ENCODE measurements around the gene NECTIN1.
A peak's percentile ranks its signal among the peaks of the same experiment; 100 is the strongest.

Gene NECTIN1

DNA sequence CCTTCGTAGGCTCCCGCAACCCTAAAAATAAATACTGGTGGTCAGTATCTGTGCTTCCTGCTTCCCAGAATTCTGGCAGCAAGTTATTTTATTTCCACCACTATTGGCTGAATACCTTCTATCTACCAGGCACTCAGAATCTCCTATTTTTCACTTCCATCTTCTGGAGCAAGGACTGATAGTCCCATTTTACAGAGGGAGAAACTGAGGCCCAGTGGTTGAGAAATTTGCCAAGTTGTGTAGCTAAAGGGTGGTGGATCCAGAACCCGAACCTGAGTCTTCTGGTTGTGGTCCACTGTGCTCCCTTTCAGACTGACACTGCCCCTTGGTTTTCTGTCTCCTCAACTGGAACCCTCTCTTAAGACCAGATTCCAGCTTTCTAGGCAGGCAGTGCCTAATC, 31.6 kb downstream of the NECTIN1 start:
- Histone ChIP-seq H3K27ac (no peak overlapping the region), H3K9me3 (no peaks in the 10 kb centered on the region), H3K27me3 (no peaks in the 10 kb centered on the region), H3K4me3 (ENCODE audit: low read depth in 1 of 2, low read length in 1 of 2) (no peak overlapping the region), H3K36me3 (no peaks in the 10 kb centered on the region), H3K4me1 (ENCODE audit: control insufficient read depth in 1 of 2, insufficient read depth in 1 of 2, low read depth in 1 of 2, low read length in 1 of 2) (peaks cover 49 to 75% of the 10 kb centered on the region in 2 experiments)
- TF ChIP-seq, protein P1, sequence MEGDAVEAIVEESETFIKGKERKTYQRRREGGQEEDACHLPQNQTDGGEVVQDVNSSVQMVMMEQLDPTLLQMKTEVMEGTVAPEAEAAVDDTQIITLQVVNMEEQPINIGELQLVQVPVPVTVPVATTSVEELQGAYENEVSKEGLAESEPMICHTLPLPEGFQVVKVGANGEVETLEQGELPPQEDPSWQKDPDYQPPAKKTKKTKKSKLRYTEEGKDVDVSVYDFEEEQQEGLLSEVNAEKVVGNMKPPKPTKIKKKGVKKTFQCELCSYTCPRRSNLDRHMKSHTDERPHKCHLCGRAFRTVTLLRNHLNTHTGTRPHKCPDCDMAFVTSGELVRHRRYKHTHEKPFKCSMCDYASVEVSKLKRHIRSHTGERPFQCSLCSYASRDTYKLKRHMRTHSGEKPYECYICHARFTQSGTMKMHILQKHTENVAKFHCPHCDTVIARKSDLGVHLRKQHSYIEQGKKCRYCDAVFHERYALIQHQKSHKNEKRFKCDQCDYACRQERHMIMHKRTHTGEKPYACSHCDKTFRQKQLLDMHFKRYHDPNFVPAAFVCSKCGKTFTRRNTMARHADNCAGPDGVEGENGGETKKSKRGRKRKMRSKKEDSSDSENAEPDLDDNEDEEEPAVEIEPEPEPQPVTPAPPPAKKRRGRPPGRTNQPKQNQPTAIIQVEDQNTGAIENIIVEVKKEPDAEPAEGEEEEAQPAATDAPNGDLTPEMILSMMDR (IDR thresholded peaks at IDR 0.05) = no peak

DNA sequence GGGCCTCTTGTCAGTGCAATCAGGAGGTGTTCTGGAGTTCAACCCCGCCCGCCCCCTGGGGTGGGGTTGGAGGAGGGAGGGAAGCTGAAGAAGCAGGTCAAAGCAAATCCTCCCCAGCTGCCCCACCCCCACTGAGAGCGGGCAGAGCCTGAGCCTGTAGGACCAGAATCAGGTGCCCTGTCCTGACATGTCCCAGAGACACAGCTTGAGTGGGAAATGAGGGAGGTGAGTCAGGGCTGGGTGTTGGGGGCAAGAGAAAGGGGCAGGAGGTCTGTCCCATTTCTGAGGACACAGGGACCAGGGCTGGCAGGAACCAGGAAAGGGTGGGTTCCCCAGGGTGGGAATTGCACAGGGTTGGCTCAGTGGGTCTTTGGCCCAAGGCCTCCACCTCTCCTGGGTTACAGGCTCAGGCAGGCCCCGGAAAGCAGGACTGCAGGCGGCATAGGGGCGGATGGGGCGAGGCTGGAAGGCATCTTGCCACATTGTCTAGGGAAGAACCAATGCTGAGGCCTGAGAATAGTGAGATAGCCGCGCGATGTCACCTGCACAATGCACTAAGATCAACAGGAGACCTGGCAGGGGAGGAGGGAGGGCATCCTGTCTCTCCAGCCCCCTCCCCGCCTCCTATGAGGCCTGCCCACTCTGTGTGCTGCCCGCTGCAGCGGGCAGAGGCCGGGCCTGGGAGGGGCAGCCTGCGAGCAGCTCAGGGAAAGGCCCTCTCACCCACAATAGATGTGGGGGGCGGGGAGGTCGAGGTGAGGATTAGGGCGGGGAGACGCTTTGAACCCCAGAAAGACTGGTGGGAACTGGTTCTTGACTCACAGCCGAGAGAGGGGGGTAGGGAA, 32.4 kb downstream of the NECTIN1 start:
- H3K27me3 ChIP-seq = no peaks in the 10 kb centered on the region
- TF ChIP-seq, protein P1 (IDR thresholded peaks at IDR 0.05) = no peak
- no peak overlapping the region for H3K27ac ChIP-seq
- no peak overlapping the region for H3K4me3 ChIP-seq (ENCODE audit: low read depth in 1 of 2, low read length in 1 of 2)
- no peaks in the 10 kb centered on the region for H3K36me3 ChIP-seq
- H3K9me3 ChIP-seq = no peaks in the 10 kb centered on the region
- H3K4me1 ChIP-seq (ENCODE audit: control insufficient read depth in 1 of 2, insufficient read depth in 1 of 2, low read depth in 1 of 2, low read length in 1 of 2) = peaks cover 49 to 76% of the 10 kb centered on the region in 2 experiments

DNA sequence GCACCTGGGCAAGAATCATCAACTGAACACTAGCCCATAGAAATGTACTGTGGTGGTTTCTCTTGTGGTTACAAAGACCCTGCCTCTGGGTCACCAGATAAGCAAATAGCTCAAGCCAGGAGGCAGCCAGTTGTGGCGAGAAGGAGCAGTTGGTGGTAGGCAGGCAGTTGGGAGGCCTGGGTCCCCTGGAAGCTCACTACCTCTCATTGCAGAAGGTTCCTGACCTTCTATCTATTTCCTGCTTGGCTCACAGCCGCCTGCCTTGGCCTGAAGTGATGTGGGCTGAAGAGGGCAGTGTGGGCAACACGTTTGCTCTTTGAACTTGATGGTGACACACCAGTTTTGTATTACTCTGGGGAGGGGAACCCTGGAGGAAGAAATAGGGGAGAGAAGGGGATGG, 34.7 kb downstream of the NECTIN1 start:
- TF ChIP-seq, protein P1 (IDR thresholded peaks at IDR 0.05) = no peak
- H3K4me3 ChIP-seq (ENCODE audit: low read depth in 1 of 2, low read length in 1 of 2) = no peak overlapping the region
- H3K36me3 ChIP-seq = no peaks in the 10 kb centered on the region
- H3K9me3 ChIP-seq = no peaks in the 10 kb centered on the region
- H3K27ac ChIP-seq = peak overlapping the region; percentile 69
- no peaks in the 10 kb centered on the region for H3K27me3 ChIP-seq
- peaks cover 56 to 83% of the 10 kb centered on the region in 2 experiments for H3K4me1 ChIP-seq (ENCODE audit: control insufficient read depth in 1 of 2, insufficient read depth in 1 of 2, low read depth in 1 of 2, low read length in 1 of 2)

DNA sequence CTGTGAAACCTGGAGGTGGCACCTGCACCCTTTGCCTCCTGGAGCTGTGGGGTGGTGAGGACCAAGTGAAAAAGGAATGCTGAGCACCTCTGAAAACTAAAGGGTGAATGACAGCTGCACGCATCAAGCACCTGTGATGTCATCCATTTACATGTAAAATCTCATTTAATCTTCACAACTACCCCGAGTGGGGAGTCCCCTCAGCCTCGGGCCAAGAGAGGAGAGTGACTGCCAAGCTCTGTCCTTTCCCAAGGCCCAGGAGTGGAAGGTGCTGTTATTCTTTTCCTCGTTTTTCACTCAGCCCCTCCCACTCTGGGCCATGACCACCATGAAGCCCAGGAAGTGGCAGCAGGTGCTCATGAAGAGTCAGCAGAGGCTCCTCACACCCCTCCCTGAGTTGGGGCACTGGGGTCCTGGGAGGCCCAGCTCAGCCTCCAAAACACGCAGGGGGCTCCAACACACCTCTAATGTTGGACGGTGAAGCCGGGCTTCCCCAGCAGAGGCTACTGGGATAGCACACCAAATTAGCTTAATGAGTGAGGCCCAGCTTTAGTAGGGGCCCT, 35.7 kb downstream of the NECTIN1 start:
- Histone ChIP-seq H3K27ac (peak overlapping the region; percentile 69), H3K9me3 (no peaks in the 10 kb centered on the region), H3K4me3 (ENCODE audit: low read depth in 1 of 2, low read length in 1 of 2) (no peak overlapping the region), H3K4me1 (ENCODE audit: control insufficient read depth in 1 of 2, insufficient read depth in 1 of 2, low read depth in 1 of 2, low read length in 1 of 2) (peaks cover 66 to 89% of the 10 kb centered on the region in 2 experiments), H3K27me3 (no peaks in the 10 kb centered on the region), H3K36me3 (no peaks in the 10 kb centered on the region)
- TF ChIP-seq, protein P1 (IDR thresholded peaks at IDR 0.05) = no peak

DNA sequence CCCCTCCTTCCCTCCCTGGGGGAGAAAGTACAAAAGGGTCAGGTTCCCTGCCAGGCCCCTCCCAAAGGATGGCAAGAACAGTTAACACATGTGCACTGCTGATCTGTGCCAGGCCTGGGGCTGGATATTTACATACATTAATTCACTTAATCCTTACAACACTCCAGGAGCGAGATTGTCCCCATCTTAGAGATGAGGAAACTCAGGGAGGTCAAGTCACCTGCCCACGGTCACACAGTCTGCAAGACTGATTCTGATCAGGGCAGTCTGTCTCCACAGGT, 36.5 kb downstream of the NECTIN1 start:
- Histone ChIP-seq H3K27ac (peak overlapping the region; percentile 69), H3K4me1 (ENCODE audit: control insufficient read depth in 1 of 2, insufficient read depth in 1 of 2, low read depth in 1 of 2, low read length in 1 of 2) (peaks cover 74 to 91% of the 10 kb centered on the region in 2 experiments), H3K36me3 (no peaks in the 10 kb centered on the region), H3K27me3 (no peaks in the 10 kb centered on the region), H3K9me3 (no peaks in the 10 kb centered on the region), H3K4me3 (ENCODE audit: low read depth in 1 of 2, low read length in 1 of 2) (no peak overlapping the region)
- TF ChIP-seq, protein P1 (IDR thresholded peaks at IDR 0.05) = no peak

Data from neutrophil (primary cell).